ENCODE measurements around the gene SUPT20HL2. TPM values are rescaled to one million over a fixed set of nuclear protein-coding genes. Genes with fewer than 3 reads are reported as not detected.

SUPT20HL2 gene
- total RNA-seq, 2 donors from 2014 or later: not detected

DNA sequence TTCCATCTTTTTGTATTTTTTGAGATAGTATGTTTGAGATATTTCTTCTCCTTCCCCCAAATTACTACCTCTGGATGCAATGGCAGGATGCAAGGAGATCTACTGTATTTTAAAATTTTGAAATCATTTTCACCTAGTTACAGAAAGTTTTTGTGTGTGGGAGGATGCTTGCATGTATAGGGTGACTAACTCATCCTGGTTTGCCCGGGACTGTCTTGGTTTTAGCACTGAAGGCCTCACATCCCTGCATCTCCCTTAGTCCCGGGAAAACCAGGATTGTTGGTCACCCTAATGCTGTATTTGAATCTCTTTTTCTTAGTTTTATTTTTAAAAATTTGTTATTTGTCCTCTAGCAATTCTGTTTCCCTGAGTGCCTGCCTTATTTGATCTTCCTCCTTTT is 12.1 kb downstream of the SUPT20HL2 start:
- Mint-ChIP-seq H3K27me3 (ENCODE audit: low read depth) (peaks cover 40% of the 10 kb centered on the region), H3K4me1 (ENCODE audit: low read depth) (no peaks in the 10 kb centered on the region), H3K4me3 (no peak overlapping the region), H3K9me3 (no peaks in the 10 kb centered on the region), H3K27ac (no peak overlapping the region), H3K36me3 (ENCODE audit: insufficient read depth in 2 of 2) (no peaks in the 10 kb centered on the region)
- DNase-seq (no peak), ATAC-seq (replicated peaks in 1 of 2) (no peak)

DNA sequence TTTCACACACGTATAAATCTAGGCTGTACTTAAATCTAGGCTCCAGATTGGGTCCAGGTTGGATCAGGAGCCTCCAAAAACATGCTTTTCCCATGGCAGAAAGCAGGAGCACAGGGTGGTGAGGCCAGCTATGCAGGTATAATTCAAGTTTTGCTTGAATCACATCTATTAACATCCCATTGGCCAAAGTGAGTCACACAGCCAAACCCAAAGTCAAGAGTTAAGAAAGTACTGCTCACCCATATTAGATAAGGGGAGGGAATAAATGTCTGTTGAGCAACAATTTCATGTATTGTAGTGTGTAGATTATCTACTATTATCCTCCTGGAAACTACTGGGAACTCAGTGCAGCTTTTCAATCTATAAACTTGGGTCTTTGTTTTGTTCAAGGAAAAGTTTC is 12.8 kb downstream of the SUPT20HL2 start:
- no peak for DNase-seq
- Mint-ChIP-seq H3K9me3 (no peaks in the 10 kb centered on the region), H3K27me3 (ENCODE audit: low read depth) (peaks cover 33% of the 10 kb centered on the region), H3K4me3 (no peak overlapping the region), H3K4me1 (ENCODE audit: low read depth) (no peaks in the 10 kb centered on the region), H3K27ac (no peak overlapping the region), H3K36me3 (ENCODE audit: insufficient read depth in 2 of 2) (no peaks in the 10 kb centered on the region)
- no peak for ATAC-seq (replicated peaks in 1 of 2)

GRCh38 chrX:24298191-24298590 is 15.7 kb downstream of the SUPT20HL2 start:
- no peak for DNase-seq
- Mint-ChIP-seq H3K27ac (no peak overlapping the region), H3K9me3 (no peaks in the 10 kb centered on the region), H3K4me3 (no peak overlapping the region), H3K4me1 (ENCODE audit: low read depth) (no peaks in the 10 kb centered on the region), H3K27me3 (ENCODE audit: low read depth) (peaks cover 42% of the 10 kb centered on the region), H3K36me3 (ENCODE audit: insufficient read depth in 2 of 2) (no peaks in the 10 kb centered on the region)
- ATAC-seq (replicated peaks in 1 of 2): no peak

DNA sequence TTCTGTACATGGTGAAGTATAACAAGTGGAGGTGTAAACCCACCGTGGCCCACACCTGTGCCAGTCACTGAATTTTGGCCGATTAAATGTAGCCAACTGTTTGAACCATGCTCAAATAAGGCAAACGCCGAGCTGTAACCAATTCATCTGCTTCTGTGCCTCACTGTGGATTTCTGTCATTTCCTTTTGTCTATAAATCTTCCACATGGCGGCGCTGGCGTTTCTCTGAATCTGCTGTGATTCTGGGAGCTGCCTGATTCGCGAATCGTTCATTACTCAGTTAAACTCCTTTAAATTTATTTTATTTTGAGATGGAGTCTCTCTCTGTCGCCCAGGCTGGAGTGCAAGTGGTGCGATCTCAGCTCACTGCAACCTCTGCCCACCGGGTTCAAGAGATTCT is 19.2 kb downstream of the SUPT20HL2 start:
- ATAC-seq (replicated peaks in 1 of 2): no peak
- H3K27me3 Mint-ChIP-seq (ENCODE audit: low read depth): peaks cover 48% of the 10 kb centered on the region
- no peak overlapping the region for H3K4me3 Mint-ChIP-seq
- no peaks in the 10 kb centered on the region for H3K36me3 Mint-ChIP-seq (ENCODE audit: insufficient read depth in 2 of 2)
- no peaks in the 10 kb centered on the region for H3K9me3 Mint-ChIP-seq
- DNase-seq: peak; percentile 12 to 30
- no peaks in the 10 kb centered on the region for H3K4me1 Mint-ChIP-seq (ENCODE audit: low read depth)
- H3K27ac Mint-ChIP-seq: no peak overlapping the region

- no peaks in the 10 kb centered on the region for H3K36me3 Mint-ChIP-seq (ENCODE audit: insufficient read depth in 2 of 2)
- no peaks in the 10 kb centered on the region for H3K9me3 Mint-ChIP-seq
- H3K27ac Mint-ChIP-seq: no peak overlapping the region
- ATAC-seq (replicated peaks in 1 of 2) (no peak), DNase-seq (no peak)
- no peak overlapping the region for H3K4me3 Mint-ChIP-seq
- H3K27me3 Mint-ChIP-seq (ENCODE audit: low read depth): peaks cover 45% of the 10 kb centered on the region
- H3K4me1 Mint-ChIP-seq (ENCODE audit: low read depth): no peaks in the 10 kb centered on the region
These were observed 20.5 kb downstream of the SUPT20HL2 start for GRCh38 chrX:24293412-24293811.

DNA sequence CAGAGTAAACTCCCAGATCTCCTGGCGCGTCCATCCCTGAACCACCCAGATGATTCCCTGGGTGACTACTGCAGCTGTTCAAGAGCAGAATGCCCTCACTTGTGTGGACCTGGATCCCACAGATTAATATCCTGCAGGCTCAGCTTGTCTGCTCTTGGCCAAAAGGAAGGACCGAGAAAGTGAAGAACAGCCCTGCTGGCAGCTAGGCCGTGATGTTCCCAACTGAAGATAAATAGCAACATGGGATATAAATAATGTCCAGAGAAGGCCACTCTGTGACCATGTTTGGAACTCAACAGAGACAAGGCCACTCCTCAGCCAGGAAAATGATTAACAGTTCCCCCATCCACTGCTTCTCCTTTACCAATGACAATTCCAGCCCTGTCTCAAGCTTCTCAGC is 21.5 kb downstream of the SUPT20HL2 start:
- no peak for ATAC-seq (replicated peaks in 1 of 2)
- no peaks in the 10 kb centered on the region for H3K36me3 Mint-ChIP-seq (ENCODE audit: insufficient read depth in 2 of 2)

GRCh38 chrX:24285082-24285481 is 28.8 kb downstream of the SUPT20HL2 start:
- H3K9me3 Mint-ChIP-seq: no peaks in the 10 kb centered on the region

More for the DNA sequence above, 21.5 kb downstream of the SUPT20HL2 start:
- H3K27ac Mint-ChIP-seq: no peak overlapping the region
- no peaks in the 10 kb centered on the region for H3K4me1 Mint-ChIP-seq (ENCODE audit: low read depth)
- no peaks in the 10 kb centered on the region for H3K9me3 Mint-ChIP-seq
- no peak overlapping the region for H3K4me3 Mint-ChIP-seq
- H3K27me3 Mint-ChIP-seq (ENCODE audit: low read depth): peaks cover 52% of the 10 kb centered on the region
- no peak for DNase-seq

DNA sequence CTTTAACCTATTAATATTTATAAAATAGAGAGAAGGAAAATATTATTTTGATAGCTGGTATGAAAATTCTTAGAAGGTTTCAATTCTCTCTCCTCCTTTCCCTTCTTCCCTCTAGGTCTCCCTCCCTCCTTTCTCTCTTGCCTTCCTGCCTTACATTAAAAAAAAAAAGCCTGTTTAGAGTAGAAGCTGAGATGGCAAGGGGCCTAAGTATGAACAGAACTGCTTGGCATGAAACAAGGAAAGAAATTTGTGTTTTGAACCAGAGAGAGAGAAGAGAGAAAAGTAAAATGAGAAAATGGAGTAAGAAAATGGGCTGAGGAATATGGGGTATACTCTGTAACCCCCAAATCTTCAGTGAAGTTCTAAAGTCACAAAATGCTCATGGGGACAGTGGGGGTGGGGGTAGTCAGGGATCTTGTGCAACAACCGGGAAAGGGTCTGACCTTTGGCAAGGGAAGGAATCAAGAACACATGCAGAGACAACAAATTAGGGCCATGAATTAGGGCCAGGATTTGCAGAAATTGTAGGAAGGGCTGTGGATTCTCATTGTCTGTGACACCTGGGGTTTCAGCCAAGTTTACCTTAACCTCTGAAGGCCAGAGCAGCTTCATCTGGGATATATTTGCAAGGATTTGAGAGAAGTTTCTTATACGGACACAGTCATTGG is 30.6 kb downstream of the SUPT20HL2 start:
- Mint-ChIP-seq H3K4me3 (no peak overlapping the region), H3K9me3 (no peaks in the 10 kb centered on the region), H3K27ac (no peak overlapping the region), H3K36me3 (ENCODE audit: insufficient read depth in 2 of 2) (no peaks in the 10 kb centered on the region), H3K27me3 (ENCODE audit: low read depth) (peaks cover 52% of the 10 kb centered on the region), H3K4me1 (ENCODE audit: low read depth) (no peaks in the 10 kb centered on the region)
- DNase-seq (no peak), ATAC-seq (replicated peaks in 1 of 2) (no peak)

More at GRCh38 chrX:24285082-24285481, 28.8 kb downstream of the SUPT20HL2 start:
- DNase-seq (no peak), ATAC-seq (replicated peaks in 1 of 2) (no peak)
- H3K27me3 Mint-ChIP-seq (ENCODE audit: low read depth): peaks cover 59% of the 10 kb centered on the region
- no peak overlapping the region for H3K4me3 Mint-ChIP-seq
- H3K36me3 Mint-ChIP-seq (ENCODE audit: insufficient read depth in 2 of 2): no peaks in the 10 kb centered on the region
- H3K27ac Mint-ChIP-seq: no peak overlapping the region
- no peaks in the 10 kb centered on the region for H3K4me1 Mint-ChIP-seq (ENCODE audit: low read depth)

GRCh38 chrX:24282381-24283126 is 31.3 kb downstream of the SUPT20HL2 start:
- Mint-ChIP-seq H3K4me3 (no peak overlapping the region), H3K36me3 (ENCODE audit: insufficient read depth in 2 of 2) (no peaks in the 10 kb centered on the region), H3K4me1 (ENCODE audit: low read depth) (no peaks in the 10 kb centered on the region), H3K9me3 (no peaks in the 10 kb centered on the region), H3K27me3 (ENCODE audit: low read depth) (peaks cover 47% of the 10 kb centered on the region), H3K27ac (no peak overlapping the region)
- DNase-seq (no peak), ATAC-seq (replicated peaks in 1 of 2) (no peak)

- Mint-ChIP-seq H3K9me3 (peaks cover 0 to 1% of the 10 kb centered on the region in 2 donors), H3K27ac (no peak overlapping the region), H3K4me3 (no peak overlapping the region), H3K4me1 (ENCODE audit: low read depth) (no peaks in the 10 kb centered on the region), H3K27me3 (ENCODE audit: low read depth) (peaks cover 48% of the 10 kb centered on the region), H3K36me3 (ENCODE audit: insufficient read depth in 2 of 2) (no peaks in the 10 kb centered on the region)
- no peak for ATAC-seq (replicated peaks in 1 of 2)
- DNase-seq: no peak
These were observed 36.5 kb downstream of the SUPT20HL2 start for GRCh38 chrX:24277405-24277804.

DNA sequence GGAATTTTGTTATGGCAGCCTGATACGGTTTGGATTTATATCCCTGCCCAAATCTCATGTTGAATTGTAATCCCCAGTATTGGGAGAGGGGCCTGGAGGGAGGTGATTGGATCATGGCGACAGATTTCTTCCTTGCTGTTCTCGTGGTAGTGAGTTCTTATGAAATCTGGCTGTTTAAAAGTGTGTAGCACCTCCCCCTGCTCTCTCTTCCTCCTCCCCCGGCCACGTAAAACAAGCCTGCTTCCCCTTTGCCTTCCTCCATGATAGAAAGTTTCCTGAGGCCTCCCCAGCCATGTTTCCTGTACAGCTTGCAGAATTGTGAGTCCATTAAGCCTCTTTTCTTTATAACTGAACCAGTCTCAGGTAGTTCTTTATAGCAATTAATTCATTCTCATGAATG is 37.9 kb downstream of the SUPT20HL2 start:
- no peak overlapping the region for H3K27ac Mint-ChIP-seq

DNA sequence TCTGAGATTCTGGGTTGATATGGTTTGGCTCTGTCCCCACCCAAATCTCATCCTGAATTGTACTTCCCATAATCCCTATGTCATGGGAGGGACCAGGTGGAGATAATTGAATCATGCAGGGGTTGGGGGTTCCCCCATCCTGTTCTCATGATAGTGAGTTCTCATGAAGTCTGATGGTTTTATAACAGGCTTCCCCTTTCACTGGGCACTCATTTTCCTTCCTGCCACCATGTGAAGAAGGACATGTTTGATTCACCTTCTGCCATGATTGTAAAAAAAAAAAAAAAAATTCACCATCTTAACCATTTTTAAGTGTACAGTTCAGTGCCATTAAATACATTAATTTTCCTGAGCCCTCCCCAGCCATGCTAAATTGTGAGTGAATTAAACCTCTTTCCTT is 42.6 kb downstream of the SUPT20HL2 start:
- Mint-ChIP-seq H3K27ac (no peak overlapping the region), H3K4me3 (no peak overlapping the region), H3K27me3 (ENCODE audit: low read depth) (peaks cover 57% of the 10 kb centered on the region), H3K9me3 (peaks cover 4 to 5% of the 10 kb centered on the region in 2 donors), H3K36me3 (ENCODE audit: insufficient read depth in 2 of 2) (peaks cover 3% of the 10 kb centered on the region in 2 donors), H3K4me1 (ENCODE audit: low read depth) (peaks cover 8% of the 10 kb centered on the region)
- DNase-seq (no peak), ATAC-seq (replicated peaks in 1 of 2) (no peak)

More for the DNA sequence above, 37.9 kb downstream of the SUPT20HL2 start:
- no peaks in the 10 kb centered on the region for H3K4me1 Mint-ChIP-seq (ENCODE audit: low read depth)
- H3K4me3 Mint-ChIP-seq: no peak overlapping the region
- H3K36me3 Mint-ChIP-seq (ENCODE audit: insufficient read depth in 2 of 2): peaks cover 3% of the 10 kb centered on the region in 2 donors
- peaks cover 4% of the 10 kb centered on the region in 2 donors for H3K9me3 Mint-ChIP-seq
- ATAC-seq (replicated peaks in 1 of 2) (no peak), DNase-seq (no peak)
- H3K27me3 Mint-ChIP-seq (ENCODE audit: low read depth): peaks cover 58% of the 10 kb centered on the region

DNA sequence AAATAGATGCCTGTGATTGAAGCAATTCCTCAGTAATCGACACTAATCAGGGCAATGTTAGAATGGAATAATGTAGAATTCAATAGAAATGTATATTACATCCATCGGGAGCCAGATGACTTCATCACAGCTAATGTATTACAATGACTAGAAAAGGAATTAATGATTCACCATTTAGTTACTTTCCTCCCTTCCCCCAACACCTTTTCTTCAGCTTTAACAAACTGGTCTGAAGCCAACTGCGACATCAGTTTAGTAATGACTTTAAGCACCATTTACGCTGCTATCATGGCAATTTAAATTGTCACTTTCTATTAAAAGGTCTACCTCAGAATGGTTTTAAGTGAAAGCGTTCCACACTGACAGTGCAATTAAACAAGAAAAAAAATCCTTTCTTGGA is 45.1 kb downstream of the SUPT20HL2 start:
- H3K27me3 Mint-ChIP-seq (ENCODE audit: low read depth): peaks cover 56% of the 10 kb centered on the region
- no peak for DNase-seq
- no peak for ATAC-seq (replicated peaks in 1 of 2)
- H3K36me3 Mint-ChIP-seq (ENCODE audit: insufficient read depth in 2 of 2): peaks cover 3% of the 10 kb centered on the region in 2 donors
- H3K4me3 Mint-ChIP-seq: no peak overlapping the region
- H3K4me1 Mint-ChIP-seq (ENCODE audit: low read depth): peaks cover 14% of the 10 kb centered on the region
- peaks cover 4 to 5% of the 10 kb centered on the region in 2 donors for H3K9me3 Mint-ChIP-seq
- H3K27ac Mint-ChIP-seq: no peak overlapping the region

Data from activated T-cell treated with anti-CD3 and anti-CD28 coated beads, Interleukin-2, amount 50 U/mL, for 72 hours (primary cell).